IPS DF 6.9 (cell line): ENCODE measurements around the gene ATP6V0E2.
A peak's percentile ranks its signal among the peaks of the same experiment; 100 is the strongest.

Experiments
- DNase-seq: peaks from one replicate; pipeline ENCODE4 v3.0.0-alpha.2; 2013; ENCODE audit warnings: low read depth, low spot score
- H3K27ac ChIP-seq: one replicate; pipeline ENCODE4 v1.5.1; 2013; ENCODE audit warnings: low read length, control low read depth
- H3K27me3 ChIP-seq: 2 replicates; pipeline ENCODE4 v1.6.1; 2013; ENCODE audit warnings: mild to moderate bottlenecking, low read length; ENCODE audit not compliant: control insufficient read depth, insufficient read depth
- H3K36me3 ChIP-seq: 2 replicates; pipeline ENCODE4 v1.6.1; 2013; ENCODE audit warnings: low read length; ENCODE audit not compliant: control insufficient read depth, insufficient read depth
- H3K4me1 ChIP-seq: 2 replicates; pipeline ENCODE4 v1.6.1; 2013; ENCODE audit warnings: low read length; ENCODE audit not compliant: control insufficient read depth, insufficient read depth
- H3K4me3 ChIP-seq: 2 replicates; pipeline ENCODE4 v1.5.1; 2013; ENCODE audit warnings: mild to moderate bottlenecking, low read length
- H3K9me3 ChIP-seq: 2 replicates; pipeline ENCODE4 v1.6.1; 2013; ENCODE audit warnings: low read length, inconsistent platforms; ENCODE audit not compliant: control insufficient read depth, insufficient read depth
- WGBS: extraction: QIAGEN DNeasy Blood & Tissue Kit; methylation state at CpG from one replicate; pipeline ENCODE4 v1.1.7; 2013; ENCODE audit warnings: mixed read lengths, missing lambda C conversion rate; ENCODE audit not compliant: insufficient read length, insufficient coverage; 5-methylcytosine and 5-hydroxymethylcytosine counted together

Gene ATP6V0E2

GRCh38 chr7:149830997-149831740, 42.6 kb upstream of the ATP6V0E2 start:
- H3K4me1 ChIP-seq: peaks cover 6% of the 10 kb centered on the region
- no peak overlapping the region for H3K4me3 ChIP-seq
- H3K27ac ChIP-seq: no peak overlapping the region
- no peaks in the 10 kb centered on the region for H3K27me3 ChIP-seq
- H3K36me3 ChIP-seq: no peaks in the 10 kb centered on the region
- WGBS: no CpG with 5 or more reads among the region's 11 CpGs
- H3K9me3 ChIP-seq: no peaks in the 10 kb centered on the region
- DNase-seq: no peak

GRCh38 chr7:149831741-149832219, 42.0 kb upstream of the ATP6V0E2 start:
- WGBS: no CpG with 5 or more reads among the region's 9 CpGs

GRCh38 chr7:149832332-149833041, 41.3 kb upstream of the ATP6V0E2 start:
- no peaks in the 10 kb centered on the region for H3K9me3 ChIP-seq
- H3K27ac ChIP-seq: no peak overlapping the region
- no peaks in the 10 kb centered on the region for H3K27me3 ChIP-seq
- DNase-seq: no peak
- peaks cover 6% of the 10 kb centered on the region for H3K4me1 ChIP-seq
- WGBS: no CpG with 5 or more reads among the region's 13 CpGs
- no peaks in the 10 kb centered on the region for H3K36me3 ChIP-seq
- no peak overlapping the region for H3K4me3 ChIP-seq

More at GRCh38 chr7:149831741-149832219, 42.0 kb upstream of the ATP6V0E2 start:
- no peaks in the 10 kb centered on the region for H3K9me3 ChIP-seq
- no peaks in the 10 kb centered on the region for H3K36me3 ChIP-seq
- H3K27ac ChIP-seq: no peak overlapping the region
- no peak for DNase-seq
- H3K4me3 ChIP-seq: no peak overlapping the region
- H3K27me3 ChIP-seq: no peaks in the 10 kb centered on the region
- peaks cover 6% of the 10 kb centered on the region for H3K4me1 ChIP-seq

- Histone ChIP-seq H3K27me3 (no peaks in the 10 kb centered on the region), H3K9me3 (no peaks in the 10 kb centered on the region), H3K27ac (no peak overlapping the region), H3K36me3 (no peaks in the 10 kb centered on the region), H3K4me3 (no peak overlapping the region), H3K4me1 (peaks cover 6% of the 10 kb centered on the region)
- no peak for DNase-seq
- no CpG with 5 or more reads among the region's 12 CpGs for WGBS
Observed at GRCh38 chr7:149833495-149834130, 40.2 kb upstream of the ATP6V0E2 start.

- H3K4me1 ChIP-seq: peaks cover 6% of the 10 kb centered on the region
- H3K27me3 ChIP-seq: no peaks in the 10 kb centered on the region; the same call in 1 of the 2 replicates
- no peaks in the 10 kb centered on the region for H3K36me3 ChIP-seq
- H3K27ac ChIP-seq: no peak overlapping the region
- no peak overlapping the region for H3K4me3 ChIP-seq
- no peak for DNase-seq
- no peaks in the 10 kb centered on the region for H3K9me3 ChIP-seq
- no CpG with 5 or more reads among the region's 8 CpGs for WGBS
Observed at GRCh38 chr7:149834601-149835000, 39.2 kb upstream of the ATP6V0E2 start.

- WGBS: no CpG with 5 or more reads among the region's 1 CpG
- Histone ChIP-seq H3K36me3 (no peaks in the 10 kb centered on the region), H3K27ac (no peak overlapping the region), H3K4me3 (no peak overlapping the region), H3K4me1 (peaks cover 3% of the 10 kb centered on the region), H3K27me3 (no peaks in the 10 kb centered on the region; the same call in 1 of the 2 replicates), H3K9me3 (no peaks in the 10 kb centered on the region)
- no peak for DNase-seq
Observed at GRCh38 chr7:149836434-149836833, 37.3 kb upstream of the ATP6V0E2 start.

- WGBS: no CpG with 5 or more reads among the region's 17 CpGs
- H3K4me3 ChIP-seq: no peak overlapping the region
- H3K27ac ChIP-seq: no peak overlapping the region
Observed at GRCh38 chr7:149837564-149838223, 36.1 kb upstream of the ATP6V0E2 start.

GRCh38 chr7:149838224-149838991, 35.4 kb upstream of the ATP6V0E2 start, which contains the start of gene ZNF862:
ZNF862 (plus strand) TSS chr7:149838375; CDS start chr7:149838612, 237 bp downstream.
- Histone ChIP-seq H3K27ac (no peak within 1 kb of the TSS), H3K27me3 (no peaks in the 10 kb centered on the region; the same call in 1 of the 2 replicates), H3K4me1 (no peaks in the 10 kb centered on the region), H3K9me3 (no peaks in the 10 kb centered on the region), H3K4me3 (peak within 1 kb of the TSS; percentile 70; the same call in 1 of the 2 replicates), H3K36me3 (no peaks in the 10 kb centered on the region)
- DNase-seq: peak; percentile 92
- no CpG with 5 or more reads among the region's 86 CpGs for WGBS

More at GRCh38 chr7:149837564-149838223, 36.1 kb upstream of the ATP6V0E2 start:
- Histone ChIP-seq H3K4me1 (peaks cover under 1% of the 10 kb centered on the region), H3K9me3 (no peaks in the 10 kb centered on the region), H3K27me3 (no peaks in the 10 kb centered on the region; the same call in 1 of the 2 replicates), H3K36me3 (no peaks in the 10 kb centered on the region)
- no peak for DNase-seq

GRCh38 chr7:149838992-149839408, 34.8 kb upstream of the ATP6V0E2 start:
- Histone ChIP-seq H3K27ac (no peak overlapping the region), H3K9me3 (no peaks in the 10 kb centered on the region), H3K4me3 (peak overlapping the region; percentile 70; the same call in 1 of the 2 replicates), H3K4me1 (no peaks in the 10 kb centered on the region), H3K36me3 (no peaks in the 10 kb centered on the region), H3K27me3 (no peaks in the 10 kb centered on the region; the same call in 1 of the 2 replicates)
- DNase-seq: no peak
- no CpG with 5 or more reads among the region's 6 CpGs for WGBS
